Choroid plexus epithelial cell (primary cell): ENCODE data around the gene ANK3.

ENCODE experiments used
- DNase-seq: peaks from one replicate; pipeline ENCODE4 v3.0.0-alpha.2; 2010; ENCODE audit warnings: low read depth
- H3K4me3 ChIP-seq: 2 replicates; pipeline ENCODE4 v1.5.1; 2011; ENCODE audit warnings: low read depth, mild to moderate bottlenecking, control low read depth, low read length, moderate library complexity
- CTCF ChIP-seq: conservative IDR thresholded peaks from 2 replicates; pipeline ENCODE4 v1.5.1; 2011; ENCODE audit warnings: low read depth, mild to moderate bottlenecking, control low read depth, inconsistent platforms, low read length, moderate library complexity

The ANK3 gene

GRCh38 chr10:60363187-60363586, 26.5 kb downstream of the ANK3 start:
- DNase-seq: no peak
- TF ChIP-seq CTCF: no peak
- H3K4me3 ChIP-seq: no peak overlapping the region

- DNase-seq: no peak
- no peak overlapping the region for H3K4me3 ChIP-seq
- no peak for TF ChIP-seq CTCF
These were observed 27.2 kb downstream of the ANK3 start for GRCh38 chr10:60362461-60362860.

GRCh38 chr10:60359066-60359465, 30.6 kb downstream of the ANK3 start:
- H3K4me3 ChIP-seq: no peak overlapping the region
- no peak for TF ChIP-seq CTCF
- no peak for DNase-seq

- no peak overlapping the region for H3K4me3 ChIP-seq
- TF ChIP-seq CTCF: no peak
- no peak for DNase-seq
These were observed 31.4 kb downstream of the ANK3 start for GRCh38 chr10:60358282-60358681.

GRCh38 chr10:60353519-60354258, 36.0 kb downstream of the ANK3 start:
- no peak for TF ChIP-seq CTCF
- no peak overlapping the region for H3K4me3 ChIP-seq
- DNase-seq: peak; percentile 95

GRCh38 chr10:60352105-60352504, 37.6 kb downstream of the ANK3 start:
- no peak for DNase-seq
- H3K4me3 ChIP-seq: no peak overlapping the region
- no peak for TF ChIP-seq CTCF

GRCh38 chr10:60351191-60351853, 38.4 kb downstream of the ANK3 start:
- no peak overlapping the region for H3K4me3 ChIP-seq
- no peak for TF ChIP-seq CTCF
- no peak for DNase-seq
